ENCODE results near the gene SSRP1. TPM values are rescaled to one million over a fixed set of nuclear protein-coding genes. Genes with fewer than 3 reads are reported as not detected.

The SSRP1 gene
- total RNA-seq, 1 donor from 2014 or later: 79.5 TPM

DNA sequence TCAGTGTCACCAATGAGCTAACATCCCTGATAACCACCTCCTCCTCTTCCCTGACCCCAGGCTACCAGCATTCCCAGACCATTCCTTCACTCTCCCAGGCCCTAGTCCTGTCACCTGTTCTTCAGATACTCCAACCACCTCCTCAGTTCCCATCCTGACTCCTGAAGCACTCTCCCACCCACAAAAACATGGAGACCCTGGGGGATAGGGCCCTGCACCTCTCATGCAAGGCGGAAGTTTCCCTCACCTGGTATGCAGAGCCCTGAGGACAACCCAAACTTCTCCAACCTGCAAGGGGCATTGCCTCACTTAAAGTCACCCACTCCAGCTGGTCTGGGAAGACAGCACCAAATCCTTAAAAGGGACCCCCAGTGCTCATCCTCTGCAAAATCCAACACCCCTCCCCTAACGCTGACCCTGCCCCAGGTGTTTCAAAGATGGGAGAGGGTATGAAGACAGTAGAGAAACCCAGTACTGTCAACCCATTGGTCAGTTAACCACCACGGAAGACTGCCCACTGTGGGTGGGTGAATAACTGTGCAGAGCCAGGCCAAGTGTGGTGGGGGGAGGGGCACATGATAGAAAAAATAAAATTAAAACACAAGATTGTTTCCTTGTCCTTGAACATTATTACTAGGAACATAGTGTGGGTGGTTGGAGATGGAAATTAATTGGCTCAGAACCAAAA lies 12.4 kb downstream of the SSRP1 start:
- Histone ChIP-seq H3K9me3 (ENCODE audit: insufficient read depth, low read depth, low read length) (no peaks in the 10 kb centered on the region), H3K36me3 (ENCODE audit: insufficient read depth, low read length) (peaks cover 17% of the 10 kb centered on the region), H4K20me1 (ENCODE audit: insufficient read depth, low read length) (peaks cover 41% of the 10 kb centered on the region), H3K4me2 (ENCODE audit: low read length) (peak overlapping the region; percentile 99), H2AFZ (ENCODE audit: low read depth, low read length) (no peak overlapping the region), H3K9ac (ENCODE audit: low read length) (peak overlapping the region; percentile 94), H3K4me1 (ENCODE audit: insufficient read depth, low read length) (peaks cover 42% of the 10 kb centered on the region), H3K4me3 (ENCODE audit: insufficient read depth, low read depth, low read length) (peak overlapping the region; percentile 77), H3K79me2 (ENCODE audit: insufficient read depth, low read length) (peaks cover 46% of the 10 kb centered on the region), H3K27ac (ENCODE audit: low read depth, low read length) (peak overlapping the region; percentile 90), H3K27me3 (ENCODE audit: insufficient read depth, low read length) (no peaks in the 10 kb centered on the region)
- DNase-seq (ENCODE audit: low read depth): peak; percentile 18
- H3K36me3 Mint-ChIP-seq (ENCODE audit: low read depth, unreplicated experiment): peaks cover 26% of the 10 kb centered on the region
- TF ChIP-seq CTCF (IDR thresholded peaks at IDR 0.05; ENCODE audit: insufficient read depth, low read depth, low read length) (no peak), EZH2 (IDR thresholded peaks at IDR 0.05; ENCODE audit: insufficient read depth, low read length) (no peak)
- peaks cover 40% of the 10 kb centered on the region for H3K4me1 Mint-ChIP-seq (ENCODE audit: low read depth, unreplicated experiment)
- no peaks in the 10 kb centered on the region for H3K27me3 Mint-ChIP-seq (ENCODE audit: low read depth, unreplicated experiment)
- peak overlapping the region; percentile 97 for H3K27ac Mint-ChIP-seq (ENCODE audit: unreplicated experiment)
- peak overlapping the region; percentile 95 for H3K4me3 Mint-ChIP-seq (ENCODE audit: unreplicated experiment)
- no peak for FAIRE-seq
- H3K9me3 Mint-ChIP-seq (ENCODE audit: unreplicated experiment): no peaks in the 10 kb centered on the region

DNA sequence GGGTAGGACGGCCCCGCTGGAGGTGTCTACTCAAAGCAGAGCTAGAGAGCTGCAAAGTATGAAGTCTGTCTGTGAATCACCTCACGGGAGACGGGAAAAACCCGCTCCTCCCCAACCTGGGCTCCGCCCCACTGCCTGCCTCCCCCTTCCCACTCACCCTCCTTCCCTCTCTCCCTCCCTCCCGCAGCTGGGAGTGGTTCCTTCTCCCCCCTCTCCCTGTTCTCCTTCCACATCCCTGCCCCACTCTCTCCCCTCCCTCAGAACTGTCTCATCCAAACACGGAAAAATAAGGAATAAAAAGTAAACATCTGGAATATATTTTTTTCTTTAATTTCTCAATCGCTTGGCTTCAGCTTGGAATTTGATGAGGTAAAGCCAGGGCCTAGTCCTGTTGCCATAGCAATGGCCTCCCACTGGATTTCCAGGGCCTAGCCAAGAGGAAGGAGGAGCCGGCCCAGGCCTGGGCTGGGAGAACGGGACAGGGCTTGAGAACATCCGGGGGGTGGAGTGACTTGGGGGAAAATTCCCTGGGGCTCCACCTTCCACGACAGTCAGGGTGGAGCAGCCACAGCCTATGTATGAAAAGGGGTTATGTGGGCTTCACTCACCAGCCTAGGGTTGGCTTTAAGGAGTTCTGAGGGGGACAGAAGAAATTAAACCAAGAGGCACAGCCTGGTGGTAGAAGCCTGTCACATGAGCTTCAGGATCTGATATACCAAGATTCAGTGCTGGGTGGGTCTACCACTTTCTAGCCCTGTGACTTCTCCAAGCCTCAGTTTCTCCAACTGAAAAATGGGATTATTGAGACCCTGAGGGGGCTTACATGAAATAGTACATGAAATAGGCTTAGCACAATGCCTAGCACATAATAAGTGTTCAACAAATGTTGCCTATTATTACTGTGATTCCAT lies 13.2 kb downstream of the SSRP1 start:
- Mint-ChIP-seq H3K27me3 (ENCODE audit: low read depth, unreplicated experiment) (no peaks in the 10 kb centered on the region), H3K4me1 (ENCODE audit: low read depth, unreplicated experiment) (peaks cover 48% of the 10 kb centered on the region), H3K36me3 (ENCODE audit: low read depth, unreplicated experiment) (peaks cover 28% of the 10 kb centered on the region), H3K9me3 (ENCODE audit: unreplicated experiment) (no peaks in the 10 kb centered on the region), H3K27ac (ENCODE audit: unreplicated experiment) (peak overlapping the region; percentile 97), H3K4me3 (ENCODE audit: unreplicated experiment) (peak overlapping the region; percentile 95)
- peak overlapping the region; percentile 94 for H3K9ac ChIP-seq (ENCODE audit: low read length)
- H4K20me1 ChIP-seq (ENCODE audit: insufficient read depth, low read length): peaks cover 49% of the 10 kb centered on the region
- TF ChIP-seq EZH2 (IDR thresholded peaks at IDR 0.05; ENCODE audit: insufficient read depth, low read length) (no peak), CTCF (IDR thresholded peaks at IDR 0.05; ENCODE audit: insufficient read depth, low read depth, low read length) (no peak)
- H3K27me3 ChIP-seq (ENCODE audit: insufficient read depth, low read length): no peaks in the 10 kb centered on the region
- H3K27ac ChIP-seq (ENCODE audit: low read depth, low read length): peak overlapping the region; percentile 90
- H3K9me3 ChIP-seq (ENCODE audit: insufficient read depth, low read depth, low read length): no peaks in the 10 kb centered on the region
- H3K4me1 ChIP-seq (ENCODE audit: insufficient read depth, low read length): peaks cover 48% of the 10 kb centered on the region
- H3K36me3 ChIP-seq (ENCODE audit: insufficient read depth, low read length): peaks cover 23% of the 10 kb centered on the region
- peaks cover 54% of the 10 kb centered on the region for H3K79me2 ChIP-seq (ENCODE audit: insufficient read depth, low read length)
- peak overlapping the region; percentile 99 for H3K4me2 ChIP-seq (ENCODE audit: low read length)
- peak overlapping the region; percentile 45 for H2AFZ ChIP-seq (ENCODE audit: low read depth, low read length)
- peak; percentile 58 for FAIRE-seq
- DNase-seq (ENCODE audit: low read depth): peak; percentile 96
- H3K4me3 ChIP-seq (ENCODE audit: insufficient read depth, low read depth, low read length): peak overlapping the region; percentile 53
